ENCODE measurements around the gene FGFR2. TPM values are rescaled to one million over a fixed set of nuclear protein-coding genes. Genes with fewer than 3 reads are reported as not detected.

Gene FGFR2
- total and polyA plus RNA-seq, 2 donors (not counting 3 experiments of a cell fraction or from before 2014, with no cell fraction given) = 0.06 TPM; not detected in 1

- DNase-seq (ENCODE audit: low read depth, low spot score) (no peak), FAIRE-seq (no peak)
- dilution Hi-C loops (cut with MboI; ENCODE audit: extremely low pct_ligation_motif_present, low sequenced_read_pairs) (no loop called here), intact Hi-C loops (cut with micrococcal nuclease) (no loop called here)
- H4K20me1 ChIP-seq (replicated peaks; ENCODE audit: control insufficient read depth, extremely low read depth, insufficient read depth, low read length) = no peaks in the 10 kb centered on the region
- no peaks in the 10 kb centered on the region for H3K27me3 ChIP-seq (ENCODE audit: control insufficient read depth in 2 of 2, insufficient read depth in 2 of 2, low read length in 2 of 2)
- no peak overlapping the region for H3K9ac ChIP-seq (replicated peaks; ENCODE audit: extremely low read depth, insufficient read depth, low read length)
- H3K4me1 ChIP-seq (ENCODE audit: control insufficient read depth, extremely low read depth, insufficient read depth, low read length) = no peaks in the 10 kb centered on the region
- no peak overlapping the region for H3K4me2 ChIP-seq (ENCODE audit: insufficient read depth, low read length)
- H3K27ac ChIP-seq (ENCODE audit: insufficient read depth, low read depth, low read length) = no peak overlapping the region
- POLR2A ChIA-PET = no interaction called here
- CTCF ChIA-PET = no interaction called here
- no peaks in the 10 kb centered on the region for H3K36me3 ChIP-seq (ENCODE audit: control insufficient read depth in 2 of 2, extremely low read depth in 1 of 2, insufficient read depth in 2 of 2, low read length in 2 of 2)
- H3K79me2 ChIP-seq (ENCODE audit: control insufficient read depth, insufficient read depth, low read length) = no peaks in the 10 kb centered on the region
- no peak for TF ChIP-seq FOS (IDR thresholded peaks at IDR 0.05; ENCODE audit: borderline replicate concordance, insufficient read depth, low read length)
- H3K4me3 ChIP-seq (replicated peaks in 1 of 3; ENCODE audit: insufficient read depth in 1 of 3, low read depth in 1 of 3, low read length in 3 of 3) = no peak overlapping the region
- H2AFZ ChIP-seq (ENCODE audit: low read depth, low read length) = no peak overlapping the region
- H3K9me1 ChIP-seq (replicated peaks; ENCODE audit: control insufficient read depth, extremely low read depth, insufficient read depth, low read length) = no peaks in the 10 kb centered on the region
- BruUV-seq (replicated peaks) = no TSS peak
- no peaks in the 10 kb centered on the region for H3K9me3 ChIP-seq (replicated peaks; ENCODE audit: control insufficient read depth, insufficient read depth, low read length)
Measured at GRCh38 chr10:121633056-121633455, 34.8 kb upstream of the FGFR2 start.

GRCh38 chr10:121631365-121632029, 33.3 kb upstream of the FGFR2 start:
- H3K27ac ChIP-seq (ENCODE audit: insufficient read depth, low read depth, low read length) = no peak overlapping the region
- POLR2A ChIA-PET = no interaction called here
- H3K27me3 ChIP-seq (ENCODE audit: control insufficient read depth in 2 of 2, insufficient read depth in 2 of 2, low read length in 2 of 2) = no peaks in the 10 kb centered on the region
- H3K9me3 ChIP-seq (replicated peaks; ENCODE audit: control insufficient read depth, insufficient read depth, low read length) = no peaks in the 10 kb centered on the region
- H3K4me3 ChIP-seq (replicated peaks in 1 of 3; ENCODE audit: insufficient read depth in 1 of 3, low read depth in 1 of 3, low read length in 3 of 3) = no peak overlapping the region
- intact Hi-C loops (cut with micrococcal nuclease) = no loop called here
- no peak overlapping the region for H2AFZ ChIP-seq (ENCODE audit: low read depth, low read length)
- H3K9ac ChIP-seq (replicated peaks; ENCODE audit: extremely low read depth, insufficient read depth, low read length) = no peak overlapping the region
- dilution Hi-C loops (cut with MboI; ENCODE audit: extremely low pct_ligation_motif_present, low sequenced_read_pairs) = no loop called here
- TF ChIP-seq MYC (IDR thresholded peaks at IDR 0.05; ENCODE audit: low read depth, low read length) (no peak), POLR2A (IDR thresholded peaks at IDR 0.05; ENCODE audit: low read depth, low read length) (no peak), EZH2 (IDR thresholded peaks at IDR 0.05; ENCODE audit: borderline replicate concordance, low read depth, low read length, severe bottlenecking) (no peak), POLR2AphosphoS5 (IDR thresholded peaks at IDR 0.05; ENCODE audit: insufficient read depth, low read depth, low read length) (no peak), JUN (IDR thresholded peaks at IDR 0.05; ENCODE audit: borderline replicate concordance, insufficient read depth, insufficient read length, low read depth) (no peak), GATA2 (IDR thresholded peaks at IDR 0.05; ENCODE audit: insufficient read depth, insufficient read length, low read depth, low read length) (no peak), CTCF (IDR thresholded peaks at IDR 0.05; ENCODE audit: extremely low read depth in 1 of 2, insufficient read depth in 1 of 2, low read depth in 1 of 2, low read length in 2 of 2) (no peak), FOS (IDR thresholded peaks at IDR 0.05; ENCODE audit: borderline replicate concordance, insufficient read depth, low read length) (no peak), MAX (IDR thresholded peaks at IDR 0.05; ENCODE audit: insufficient read depth, insufficient read length) (no peak)
- no peaks in the 10 kb centered on the region for H4K20me1 ChIP-seq (replicated peaks; ENCODE audit: control insufficient read depth, extremely low read depth, insufficient read depth, low read length)
- CTCF ChIA-PET = no interaction called here
- BruUV-seq (replicated peaks) = no TSS peak
- H3K9me1 ChIP-seq (replicated peaks; ENCODE audit: control insufficient read depth, extremely low read depth, insufficient read depth, low read length) = no peaks in the 10 kb centered on the region
- no peaks in the 10 kb centered on the region for H3K79me2 ChIP-seq (ENCODE audit: control insufficient read depth, insufficient read depth, low read length)
- FAIRE-seq = no peak
- H3K4me1 ChIP-seq (ENCODE audit: control insufficient read depth, extremely low read depth, insufficient read depth, low read length) = no peaks in the 10 kb centered on the region
- no peak overlapping the region for H3K4me2 ChIP-seq (ENCODE audit: insufficient read depth, low read length)
- H3K36me3 ChIP-seq (ENCODE audit: control insufficient read depth in 2 of 2, extremely low read depth in 1 of 2, insufficient read depth in 2 of 2, low read length in 2 of 2) = no peaks in the 10 kb centered on the region
- DNase-seq (ENCODE audit: low read depth, low spot score) = no peak
